ENCODE data around the gene TLR8. TPM values are rescaled to one million over a fixed set of nuclear protein-coding genes. Genes with fewer than 3 reads are reported as not detected.

Gene TLR8
- total RNA-seq, 4 donors from 2014 or later: 2.1 to 35.5 (median 7.9) TPM

DNA sequence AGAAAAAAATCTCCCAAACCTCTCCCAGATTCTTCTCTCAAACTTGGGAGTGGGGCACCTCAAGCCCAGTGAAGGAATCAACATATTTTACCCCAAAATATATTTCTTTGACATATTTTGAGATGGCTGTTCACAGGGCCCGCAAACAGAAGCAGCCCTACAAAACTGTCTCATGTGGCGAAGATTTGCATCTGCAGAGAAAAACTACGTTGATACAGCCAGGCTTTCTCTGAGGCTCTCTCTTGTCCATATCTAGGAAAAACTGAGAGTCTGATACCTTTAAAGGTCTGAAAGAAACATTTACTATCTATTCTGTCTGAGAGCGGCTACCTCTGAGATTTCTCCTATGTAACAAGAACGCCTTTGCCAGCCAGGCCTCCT, 45.2 kb downstream of the TLR8 start:
- TF ChIP-seq, protein P1, sequence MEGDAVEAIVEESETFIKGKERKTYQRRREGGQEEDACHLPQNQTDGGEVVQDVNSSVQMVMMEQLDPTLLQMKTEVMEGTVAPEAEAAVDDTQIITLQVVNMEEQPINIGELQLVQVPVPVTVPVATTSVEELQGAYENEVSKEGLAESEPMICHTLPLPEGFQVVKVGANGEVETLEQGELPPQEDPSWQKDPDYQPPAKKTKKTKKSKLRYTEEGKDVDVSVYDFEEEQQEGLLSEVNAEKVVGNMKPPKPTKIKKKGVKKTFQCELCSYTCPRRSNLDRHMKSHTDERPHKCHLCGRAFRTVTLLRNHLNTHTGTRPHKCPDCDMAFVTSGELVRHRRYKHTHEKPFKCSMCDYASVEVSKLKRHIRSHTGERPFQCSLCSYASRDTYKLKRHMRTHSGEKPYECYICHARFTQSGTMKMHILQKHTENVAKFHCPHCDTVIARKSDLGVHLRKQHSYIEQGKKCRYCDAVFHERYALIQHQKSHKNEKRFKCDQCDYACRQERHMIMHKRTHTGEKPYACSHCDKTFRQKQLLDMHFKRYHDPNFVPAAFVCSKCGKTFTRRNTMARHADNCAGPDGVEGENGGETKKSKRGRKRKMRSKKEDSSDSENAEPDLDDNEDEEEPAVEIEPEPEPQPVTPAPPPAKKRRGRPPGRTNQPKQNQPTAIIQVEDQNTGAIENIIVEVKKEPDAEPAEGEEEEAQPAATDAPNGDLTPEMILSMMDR (IDR thresholded peaks at IDR 0.05; ENCODE audit: low read depth): no peak

DNA sequence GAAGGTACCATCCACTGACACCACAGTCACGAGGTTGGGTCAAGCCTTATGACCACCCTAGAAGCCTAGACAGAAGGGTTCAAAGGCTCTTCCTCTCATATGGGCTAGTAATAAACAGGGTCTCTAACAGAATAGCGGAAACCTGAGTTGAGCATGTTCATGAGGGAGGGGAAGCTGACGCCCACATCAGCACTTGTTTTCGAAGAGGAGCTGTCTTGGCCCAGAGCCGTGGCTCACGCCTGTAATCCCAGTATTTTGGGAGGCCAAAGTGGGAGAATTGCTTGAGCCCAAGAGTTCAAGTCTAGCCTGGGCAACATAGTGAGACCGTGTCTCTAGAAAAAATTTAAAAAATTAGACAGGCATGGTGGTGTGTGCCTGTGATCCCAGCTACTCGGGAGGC, 47.0 kb downstream of the TLR8 start:
- TF ChIP-seq, protein P1 (IDR thresholded peaks at IDR 0.05; ENCODE audit: low read depth): no peak

DNA sequence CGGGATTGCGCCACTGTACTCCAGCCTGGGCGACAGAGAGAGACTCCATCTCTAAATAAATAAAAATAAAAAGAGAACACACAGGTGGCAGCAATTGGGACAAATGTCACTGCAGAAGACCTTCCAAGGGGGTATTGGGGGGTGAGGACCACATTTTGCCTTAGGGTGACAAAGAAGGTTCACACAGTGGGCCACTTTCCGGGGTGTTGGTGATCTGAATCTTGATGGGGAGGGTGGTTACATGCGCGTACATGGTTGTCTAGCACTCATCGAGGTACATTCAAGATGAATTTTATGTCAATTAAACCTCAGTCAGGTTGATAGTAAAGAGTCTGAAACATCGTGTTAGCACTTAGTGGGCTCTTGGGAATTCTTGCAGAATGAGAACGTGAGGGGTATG, 48.0 kb downstream of the TLR8 start:
- TF ChIP-seq, protein P1 (IDR thresholded peaks at IDR 0.05; ENCODE audit: low read depth): no peak

DNA sequence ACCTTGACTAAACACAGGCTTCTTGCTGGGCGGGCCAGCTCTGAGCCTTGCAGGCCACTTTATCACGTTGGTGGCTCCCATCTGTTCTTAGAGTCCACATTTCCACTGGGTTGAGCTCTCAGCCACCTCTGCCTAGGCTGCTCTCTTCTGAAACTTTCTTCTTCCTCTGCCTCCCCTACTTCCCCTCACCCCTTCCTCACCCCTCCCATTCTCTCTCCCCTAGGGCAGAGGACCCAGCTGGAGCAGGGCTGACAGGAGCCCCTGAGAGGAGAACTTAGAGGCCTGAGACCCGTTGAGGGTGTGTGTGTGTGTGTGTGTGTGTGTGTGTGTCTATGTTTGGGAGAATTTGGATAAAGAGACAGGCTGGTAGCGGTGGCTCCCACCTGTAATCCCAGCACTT, 48.6 kb downstream of the TLR8 start:
- TF ChIP-seq, protein P1 (IDR thresholded peaks at IDR 0.05; ENCODE audit: low read depth): no peak

DNA sequence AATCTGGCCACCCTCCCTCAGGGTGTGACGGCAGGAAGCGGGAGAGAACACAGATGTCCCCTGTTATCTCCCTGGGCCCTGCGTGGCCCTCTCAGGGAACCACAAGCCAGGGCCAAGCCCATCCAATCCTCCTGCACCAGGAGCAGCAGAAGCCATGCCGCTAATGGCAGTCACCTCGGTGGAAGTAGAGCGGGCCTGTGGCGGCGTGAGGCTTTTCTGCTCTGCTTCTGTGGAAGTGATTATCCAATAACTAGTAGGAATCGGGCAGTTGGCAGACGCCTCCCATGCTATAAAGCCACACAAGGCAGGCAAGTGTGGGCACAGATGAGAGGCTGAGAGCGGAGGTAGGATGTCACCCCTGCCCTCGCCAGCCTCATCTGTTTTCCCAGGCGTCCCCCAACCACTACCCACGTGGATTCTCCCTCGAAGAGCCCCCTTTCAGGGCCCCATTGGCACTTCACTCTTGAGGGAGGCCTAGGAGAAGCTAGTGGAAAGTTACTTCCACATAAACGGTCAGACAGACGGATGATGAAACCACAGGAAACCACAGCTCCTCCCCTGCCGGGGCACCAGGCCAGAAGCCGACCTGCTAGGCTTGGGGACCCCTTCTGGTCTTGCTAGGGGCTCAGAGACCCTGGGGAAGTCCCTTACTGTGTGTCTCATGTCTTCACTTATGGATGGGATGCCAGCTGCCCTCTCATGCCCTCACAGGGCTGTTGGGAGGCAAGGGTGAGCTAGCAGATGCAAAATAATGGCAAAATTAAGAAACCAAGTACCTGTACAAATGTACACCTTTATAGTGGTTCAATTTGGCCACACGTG, 49.7 kb downstream of the TLR8 start:
- TF ChIP-seq, protein P1 (IDR thresholded peaks at IDR 0.05; ENCODE audit: low read depth): no peak

DNA sequence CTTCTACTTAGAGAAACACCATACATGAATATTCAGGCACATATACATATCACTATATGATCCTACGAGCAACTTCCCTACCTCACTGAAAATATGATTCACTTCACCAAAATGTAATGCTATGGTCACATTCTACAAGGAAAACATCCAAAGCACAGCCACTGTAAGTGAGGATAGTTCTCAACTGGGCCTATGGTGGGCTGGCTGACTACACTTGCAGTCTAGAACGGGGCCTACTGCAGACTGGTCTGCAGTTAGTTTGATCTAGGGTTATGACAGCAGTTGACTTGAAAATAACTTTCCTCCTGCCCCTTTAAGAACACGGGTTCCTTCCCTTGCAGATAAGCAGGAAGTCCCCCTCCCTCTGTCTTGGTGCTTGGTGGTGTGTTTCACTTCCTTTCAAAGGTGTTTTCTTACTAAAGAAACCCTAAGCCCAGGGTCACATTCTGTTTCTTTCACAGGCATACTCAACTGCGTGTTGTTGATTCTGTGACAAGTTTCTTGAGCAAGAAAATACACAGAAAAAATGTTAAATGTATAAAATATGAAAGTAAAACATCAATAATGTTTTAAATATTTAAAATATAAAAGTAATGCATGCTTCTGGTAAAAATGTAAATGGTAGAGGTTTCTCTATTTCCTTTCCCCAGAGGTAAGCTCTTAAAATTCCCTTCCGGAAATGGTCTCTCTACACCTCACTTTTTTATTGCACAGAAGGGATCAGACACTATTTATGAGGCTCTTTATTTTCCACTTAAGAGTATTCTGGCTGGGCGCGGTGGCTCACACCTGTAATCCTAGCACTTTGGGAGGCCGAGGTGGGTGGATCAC, 50.5 kb downstream of the TLR8 start:
- TF ChIP-seq, protein P1 (IDR thresholded peaks at IDR 0.05; ENCODE audit: low read depth): no peak

DNA sequence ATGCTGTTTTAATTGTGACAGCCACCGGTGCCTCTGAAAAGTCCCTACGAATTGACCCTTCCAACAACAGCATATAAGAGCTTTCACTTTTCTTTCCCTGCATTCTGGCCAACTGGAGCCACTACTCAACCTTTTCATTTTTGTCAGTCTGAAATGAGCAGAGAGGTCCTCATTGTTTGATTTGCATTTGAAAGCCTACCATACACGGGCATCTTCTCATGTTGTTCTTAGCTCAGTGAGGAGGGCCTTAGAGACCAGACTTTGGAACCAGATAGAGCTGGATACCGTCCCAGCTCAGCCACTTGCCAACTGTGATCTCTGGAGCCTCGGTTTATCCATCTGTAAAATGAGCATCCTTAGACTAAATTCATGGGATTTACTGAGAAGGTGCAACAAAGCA, 51.6 kb downstream of the TLR8 start:
- TF ChIP-seq, protein P1 (IDR thresholded peaks at IDR 0.05; ENCODE audit: low read depth): no peak
